GM10266 (cell line): ENCODE data around the gene CTAGE15.
"Not testable (repeated sequence)": the region's sequence is repeated elsewhere in the genome, so short reads cannot be mapped to it uniquely, and the experiment has no call there.

Source experiments
- DNase-seq: peaks from one replicate; pipeline ENCODE4 v3.0.0; 2012; ENCODE audit errors: extremely low spot score
- TF ChIP-seq, protein P1 (sequence below): IDR thresholded peaks from 2 replicates; pipeline ENCODE4 v1.5.1; 2012; ENCODE audit warnings: mild to moderate bottlenecking, low read depth; ENCODE audit not compliant: control insufficient read depth, insufficient read depth; ENCODE audit errors: missing control alignments

Gene CTAGE15

GRCh38 chr7:143620058-143620457 lies 48.5 kb downstream of the CTAGE15 start:
- DNase-seq = not testable (repeated sequence)
- TF ChIP-seq, protein P1, sequence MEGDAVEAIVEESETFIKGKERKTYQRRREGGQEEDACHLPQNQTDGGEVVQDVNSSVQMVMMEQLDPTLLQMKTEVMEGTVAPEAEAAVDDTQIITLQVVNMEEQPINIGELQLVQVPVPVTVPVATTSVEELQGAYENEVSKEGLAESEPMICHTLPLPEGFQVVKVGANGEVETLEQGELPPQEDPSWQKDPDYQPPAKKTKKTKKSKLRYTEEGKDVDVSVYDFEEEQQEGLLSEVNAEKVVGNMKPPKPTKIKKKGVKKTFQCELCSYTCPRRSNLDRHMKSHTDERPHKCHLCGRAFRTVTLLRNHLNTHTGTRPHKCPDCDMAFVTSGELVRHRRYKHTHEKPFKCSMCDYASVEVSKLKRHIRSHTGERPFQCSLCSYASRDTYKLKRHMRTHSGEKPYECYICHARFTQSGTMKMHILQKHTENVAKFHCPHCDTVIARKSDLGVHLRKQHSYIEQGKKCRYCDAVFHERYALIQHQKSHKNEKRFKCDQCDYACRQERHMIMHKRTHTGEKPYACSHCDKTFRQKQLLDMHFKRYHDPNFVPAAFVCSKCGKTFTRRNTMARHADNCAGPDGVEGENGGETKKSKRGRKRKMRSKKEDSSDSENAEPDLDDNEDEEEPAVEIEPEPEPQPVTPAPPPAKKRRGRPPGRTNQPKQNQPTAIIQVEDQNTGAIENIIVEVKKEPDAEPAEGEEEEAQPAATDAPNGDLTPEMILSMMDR = peak; percentile 44

- DNase-seq = not testable (repeated sequence)
Measured at GRCh38 chr7:143620646-143621045, 49.0 kb downstream of the CTAGE15 start, which contains the start of gene TCAF2. TCAF2 (plus strand) TSS chr7:143620974.

DNA sequence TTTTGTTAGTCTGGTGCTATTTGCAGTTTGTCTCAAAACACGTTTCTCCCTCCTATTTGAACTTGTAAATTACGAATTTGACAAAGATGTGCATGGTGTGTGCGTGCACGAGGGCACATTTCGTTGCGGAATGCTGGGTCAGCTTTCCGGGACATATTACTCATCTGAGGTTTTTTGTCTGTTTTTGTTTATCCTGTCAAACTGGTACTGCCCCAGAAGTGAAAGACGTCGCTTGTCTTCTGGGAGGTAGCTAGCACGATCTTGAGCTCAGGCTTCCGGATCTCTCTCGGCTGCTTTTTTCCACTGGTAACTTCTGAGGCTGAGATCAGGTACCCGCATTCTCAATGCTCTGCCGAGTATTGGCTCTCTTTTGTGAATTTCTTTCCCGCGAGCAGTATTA lies 49.6 kb downstream of the CTAGE15 start:
- not testable (repeated sequence) for DNase-seq

GRCh38 chr7:143622130-143622529 lies 50.5 kb downstream of the CTAGE15 start:
- DNase-seq = not testable (repeated sequence)
